Cardiac muscle cell (in vitro differentiated cells and primary cell): Measurements from ENCODE around the gene CFAP46. TPM values are rescaled to one million over a fixed set of nuclear protein-coding genes. Genes with fewer than 3 reads are reported as not detected.

Source experiments
- DNase-seq, 2 donors: peaks; one replicate each; pipeline versions ENCODE4 v3.0.0 to v3.0.0-alpha.2; 2010 to 2017; ENCODE audit warnings: low read depth in 1 of 2, low spot score in 1 of 2
- H3K27ac ChIP-seq: fragments of 200-600 bp; sonication (generic); 2 replicates; pipeline ENCODE4 v1.5.1; 2016
- H3K27me3 ChIP-seq: fragments of 200-600 bp; sonication (generic); 2 replicates; pipeline ENCODE4 v1.6.0; 2016; ENCODE audit warnings: control low read depth
- H3K36me3 ChIP-seq: fragments of 200-600 bp; sonication (generic); 2 replicates; pipeline ENCODE4 v1.5.1; 2016; ENCODE audit warnings: control low read depth
- H3K4me1 ChIP-seq: fragments of 200-600 bp; sonication (generic); 2 replicates; pipeline ENCODE4 v1.8.1; 2017; ENCODE audit warnings: low read depth, mild to moderate bottlenecking, mixed run types
- H3K4me3 ChIP-seq: fragments of 200-600 bp; sonication (generic); 2 replicates; pipeline ENCODE4 v1.5.1; 2016; ENCODE audit warnings: mild to moderate bottlenecking
- H3K9me3 ChIP-seq: fragments of 200-600 bp; sonication (generic); 2 replicates; pipeline ENCODE4 v1.5.1; 2017; ENCODE audit warnings: low read depth, mild to moderate bottlenecking, control low read depth
- CTCF ChIP-seq: IDR thresholded peaks from 2 replicates; pipeline ENCODE4 v1.5.1; 2012; ENCODE audit warnings: low read depth, mild to moderate bottlenecking, low read length
- polyA plus RNA-seq: library from polyadenylated mRNA; unstranded; fragments of >200 nt; fragmentation: Nextera tagmentation; extraction: Ambion mirVana; gene quantifications from 2 replicates; pipeline ENCODE4 v1.2.1, GENCODE V29; 2016
- total RNA-seq: library from RNA; depleted of rRNA; stranded (reverse); fragments of >200 nt; gene quantifications from 2 replicates; pipeline ENCODE4 v1.2.3, GENCODE V29; 2016

CFAP46 gene
- total and polyA plus RNA-seq, 2 experiments from 2014 or later: 2.8 to 4.5 TPM

GRCh38 chr10:132907821-132908620, 34.3 kb downstream of the CFAP46 start:
- H3K4me3 ChIP-seq: no peak overlapping the region
- H3K4me1 ChIP-seq: no peaks in the 10 kb centered on the region
- H3K9me3 ChIP-seq: no peaks in the 10 kb centered on the region
- no peak overlapping the region for H3K27ac ChIP-seq
- no peaks in the 10 kb centered on the region for H3K27me3 ChIP-seq
- no peaks in the 10 kb centered on the region for H3K36me3 ChIP-seq
- no peak for DNase-seq
- no peak for TF ChIP-seq CTCF

- no peak for TF ChIP-seq CTCF
- Histone ChIP-seq H3K27me3 (no peaks in the 10 kb centered on the region), H3K27ac (no peak overlapping the region), H3K4me3 (no peak overlapping the region), H3K9me3 (no peaks in the 10 kb centered on the region), H3K4me1 (no peaks in the 10 kb centered on the region), H3K36me3 (no peaks in the 10 kb centered on the region)
- no peak for DNase-seq
Measured at GRCh38 chr10:132906836-132907235, 35.5 kb downstream of the CFAP46 start.

GRCh38 chr10:132906106-132906505, 36.3 kb downstream of the CFAP46 start:
- TF ChIP-seq CTCF: no peak
- Histone ChIP-seq H3K27ac (no peak overlapping the region), H3K27me3 (no peaks in the 10 kb centered on the region), H3K4me3 (no peak overlapping the region), H3K9me3 (no peaks in the 10 kb centered on the region), H3K36me3 (no peaks in the 10 kb centered on the region), H3K4me1 (no peaks in the 10 kb centered on the region)
- no peak for DNase-seq

- H3K27ac ChIP-seq: no peak overlapping the region
- no peak for TF ChIP-seq CTCF
- H3K9me3 ChIP-seq: no peaks in the 10 kb centered on the region
Measured at GRCh38 chr10:132905661-132906060, 36.7 kb downstream of the CFAP46 start.

GRCh38 chr10:132904814-132905649, 37.3 kb downstream of the CFAP46 start:
- Histone ChIP-seq H3K4me1 (no peaks in the 10 kb centered on the region), H3K27ac (no peak overlapping the region), H3K36me3 (no peaks in the 10 kb centered on the region), H3K4me3 (no peak overlapping the region), H3K27me3 (no peaks in the 10 kb centered on the region), H3K9me3 (no peaks in the 10 kb centered on the region)
- TF ChIP-seq CTCF: no peak
- DNase-seq: no peak

More at GRCh38 chr10:132905661-132906060, 36.7 kb downstream of the CFAP46 start:
- H3K27me3 ChIP-seq: no peaks in the 10 kb centered on the region
- no peaks in the 10 kb centered on the region for H3K4me1 ChIP-seq
- DNase-seq: no peak
- no peaks in the 10 kb centered on the region for H3K36me3 ChIP-seq
- H3K4me3 ChIP-seq: no peak overlapping the region
